Activated CD8-positive, alpha-beta T cell treated with anti-CD3 and anti-CD28 coated beads for 36 hours (primary cell): ENCODE measurements around the gene CDA. TPM values are rescaled to one million over a fixed set of nuclear protein-coding genes. Genes with fewer than 3 reads are reported as not detected.

Source experiments
- ATAC-seq: fragments of 200-7000 bp; cut with Tn5 transposase; one replicate; pipeline ENCODE4 v1.10.0; 2021; ENCODE audit warnings: mild to moderate bottlenecking, moderate library complexity
- CTCF ChIA-PET: fragments of 350-600 bp; sonication (Branson Sonifier 250); formaldehyde crosslinking; loops from one replicate; lab custom pipeline; 2021; ENCODE audit warnings: antibody characterized with exemption; lab: Charles Lee
- POLR2A ChIA-PET: fragments of 350-600 bp; sonication (Branson Sonifier 250); formaldehyde crosslinking; loops from one replicate; lab custom pipeline; 2021; ENCODE audit warnings: antibody characterized with exemption; lab: Charles Lee
- DNase-seq: peaks from one replicate; pipeline ENCODE4 v3.0.0-alpha.2; 2020
- H3K27ac Mint-ChIP-seq: one replicate; pipeline ENCODE4 v1.8.0; 2021; ENCODE audit warnings: mild to moderate bottlenecking, mixed read lengths
- H3K27me3 Mint-ChIP-seq: one replicate; pipeline ENCODE4 v1.8.0; 2021; ENCODE audit warnings: mixed read lengths
- H3K36me3 Mint-ChIP-seq: one replicate; pipeline ENCODE4 v1.8.0; 2021; ENCODE audit warnings: low read depth, mixed read lengths
- H3K4me1 Mint-ChIP-seq: one replicate; pipeline ENCODE4 v1.8.0; 2021; ENCODE audit warnings: low read depth, mixed read lengths
- H3K4me3 Mint-ChIP-seq: one replicate; pipeline ENCODE4 v1.8.0; 2021; ENCODE audit warnings: mild to moderate bottlenecking, moderate library complexity, mixed read lengths
- H3K9me3 Mint-ChIP-seq: one replicate; pipeline ENCODE4 v1.8.0; 2021; ENCODE audit warnings: mixed read lengths
- CTCF ChIP-seq: fragments of 200-600 bp; IDR thresholded peaks from one replicate; pipeline ENCODE4 v1.8.0; 2022; ENCODE audit warnings: antibody characterized with exemption, mild to moderate bottlenecking
- intact Hi-C: fragments of 100-400 bp; cut with micrococcal nuclease; formaldehyde crosslinking; loops from one replicate; pipeline ENCODE4 v1.10.0; 2022
- total RNA-seq, 2 experiments: library from RNA; stranded (reverse); gene quantifications; one replicate each; pipeline ENCODE4 v1.2.3, GENCODE V29; 2021

The CDA gene
- total RNA-seq = not detected

- H3K27me3 Mint-ChIP-seq = peaks cover 43% of the 10 kb centered on the region
Measured at GRCh38 chr1:20588634-20589225, at the start of gene CDA. CDA (plus strand) TSS chr1:20589097; CDS start chr1:20589130, 33 bp downstream.

DNA sequence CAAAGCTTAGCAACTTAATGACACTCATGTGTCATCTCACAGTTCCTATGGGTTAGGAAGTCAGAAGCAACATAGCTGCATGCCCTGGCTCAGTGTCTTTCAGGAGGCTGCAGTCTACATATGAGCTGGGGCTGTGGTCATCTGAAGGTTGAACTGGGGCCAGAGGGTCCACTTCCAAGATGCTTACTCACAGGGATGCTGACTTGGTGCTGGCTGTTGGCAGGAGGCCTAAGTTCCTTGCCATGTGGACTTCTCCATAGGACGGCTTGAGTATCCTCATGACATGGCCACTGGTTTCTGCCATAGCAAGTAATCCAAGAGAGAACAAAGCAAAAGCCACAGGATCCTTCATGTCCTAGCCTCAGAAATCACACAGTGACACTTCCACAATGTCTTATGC, 48.6 kb upstream of the CDA start:
- Mint-ChIP-seq H3K4me1 (no peaks in the 10 kb centered on the region), H3K27me3 (peaks cover 17% of the 10 kb centered on the region), H3K27ac (no peak overlapping the region), H3K4me3 (no peak overlapping the region), H3K9me3 (no peaks in the 10 kb centered on the region), H3K36me3 (no peaks in the 10 kb centered on the region)
- intact Hi-C loops = no loop called here
- no peak for ATAC-seq
- no peak for DNase-seq
- CTCF ChIA-PET = no interaction called here
- TF ChIP-seq CTCF = no peak
- POLR2A ChIA-PET = no interaction called here

More at GRCh38 chr1:20588634-20589225, at the start of gene CDA:
- CTCF ChIA-PET = interaction anchor here (0.7 to 1.7 kb wide), 2 partner anchors 21 to 45 kb away, joined by 3 read pairs; no protein-coding TSS in a partner anchor
- DNase-seq (no peak), ATAC-seq (no peak)
- intact Hi-C loops = no loop called here
- Mint-ChIP-seq H3K4me1 (no peaks in the 10 kb centered on the region), H3K36me3 (no peaks in the 10 kb centered on the region), H3K27ac (no peak within 1 kb of the TSS), H3K9me3 (no peaks in the 10 kb centered on the region), H3K4me3 (no peak within 1 kb of the TSS)
- POLR2A ChIA-PET = no interaction called here
- TF ChIP-seq CTCF = no peak

GRCh38 chr1:20546637-20547036, 42.3 kb upstream of the CDA start:
- DNase-seq = no peak
- CTCF ChIA-PET = no interaction called here
- POLR2A ChIA-PET = no interaction called here
- no peaks in the 10 kb centered on the region for H3K4me1 Mint-ChIP-seq
- ATAC-seq = no peak
- H3K9me3 Mint-ChIP-seq = no peaks in the 10 kb centered on the region
- TF ChIP-seq CTCF = no peak
- intact Hi-C loops = no loop called here
- no peaks in the 10 kb centered on the region for H3K36me3 Mint-ChIP-seq
- H3K27ac Mint-ChIP-seq = no peak overlapping the region
- peaks cover 28% of the 10 kb centered on the region for H3K27me3 Mint-ChIP-seq
- no peak overlapping the region for H3K4me3 Mint-ChIP-seq

GRCh38 chr1:20551161-20551560, 37.7 kb upstream of the CDA start:
- no peak for DNase-seq
- intact Hi-C loops = no loop called here
- no peak overlapping the region for H3K27ac Mint-ChIP-seq
- H3K4me3 Mint-ChIP-seq = no peak overlapping the region
- no peak for ATAC-seq
- CTCF ChIA-PET = no interaction called here
- POLR2A ChIA-PET = no interaction called here
- no peaks in the 10 kb centered on the region for H3K9me3 Mint-ChIP-seq
- peaks cover 36% of the 10 kb centered on the region for H3K27me3 Mint-ChIP-seq
- TF ChIP-seq CTCF = no peak
- H3K4me1 Mint-ChIP-seq = no peaks in the 10 kb centered on the region
- H3K36me3 Mint-ChIP-seq = no peaks in the 10 kb centered on the region

DNA sequence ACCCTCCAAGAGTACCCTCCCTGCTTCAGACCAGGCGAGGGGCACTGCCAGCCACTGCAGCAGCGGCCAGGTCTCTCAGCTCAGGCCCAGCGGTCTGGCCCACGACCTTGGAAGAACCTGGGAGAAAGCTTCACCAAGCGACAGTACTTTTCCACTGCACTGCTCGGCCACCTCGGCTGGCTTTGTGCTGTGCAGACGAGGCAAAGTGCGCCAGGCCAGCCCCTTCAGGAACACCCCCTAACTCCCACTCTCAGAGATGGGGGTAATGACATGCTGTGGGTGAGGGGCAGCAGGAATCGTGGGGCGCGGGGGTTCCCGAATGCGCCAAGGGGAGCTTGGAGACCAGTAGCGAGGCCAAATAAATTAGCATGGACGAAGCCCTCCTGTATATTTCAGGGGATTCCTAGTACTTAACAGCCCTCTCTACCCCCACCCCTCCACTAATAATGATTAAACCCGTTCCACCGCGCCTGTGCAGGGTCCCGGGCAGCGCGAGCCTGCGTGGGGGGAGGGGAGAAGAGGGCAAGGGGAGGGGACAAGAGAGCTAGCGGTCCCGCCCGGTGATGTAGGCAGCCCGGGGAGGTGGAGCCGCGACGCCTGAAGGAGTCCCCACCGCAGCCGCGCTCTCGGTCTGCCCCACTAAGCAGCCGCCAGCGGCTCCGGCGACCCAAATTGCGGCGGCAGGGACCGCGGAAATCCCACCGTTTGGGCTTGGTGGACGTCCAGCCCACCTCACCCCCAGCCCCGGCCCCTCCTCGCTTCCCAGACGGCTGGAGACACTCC, 36.8 kb upstream of the CDA start, which contains the start of gene FAM43B:
TSS of gene FAM43B (plus strand) at position 629 of the 783 bp plus-strand sequence. CDS start 401 bp downstream, outside the sequence.
- Mint-ChIP-seq H3K9me3 (no peaks in the 10 kb centered on the region), H3K27ac (no peak within 1 kb of the TSS), H3K4me1 (no peaks in the 10 kb centered on the region), H3K4me3 (no peak within 1 kb of the TSS), H3K36me3 (no peaks in the 10 kb centered on the region), H3K27me3 (peaks cover 32% of the 10 kb centered on the region)
- ChIA-PET POLR2A (no interaction called here), CTCF (interaction anchor here (2.2 kb wide), 1 partner anchor 81 kb away, joined by 9 read pairs; the partner anchor contains the start of gene PINK1)
- TF ChIP-seq CTCF = no peak
- intact Hi-C loops = no loop called here
- DNase-seq (peak; percentile 36), ATAC-seq (peak; percentile 51)
